ENCODE measurements around the gene RNU6-1. TPM values are rescaled to one million over a fixed set of nuclear protein-coding genes. Genes with fewer than 3 reads are reported as not detected.

The RNU6-1 gene
- total and polyA plus RNA-seq, 12 donors: not detected

- no peak overlapping the region for H3K27ac ChIP-seq
- H3K4me3 ChIP-seq: no peak overlapping the region
- no peaks in the 10 kb centered on the region for H3K27me3 ChIP-seq
- TF ChIP-seq CTCF (IDR thresholded peaks at IDR 0.05): no peak
- intact Hi-C loops (cut with DNase I): no loop called here
- no peaks in the 10 kb centered on the region for H3K4me1 ChIP-seq
- DNase-seq: no peak
- ATAC-seq: no peak
- H3K9me3 ChIP-seq: peaks cover 0 to 35% (median 3%) of the 10 kb centered on the region in 11 donors
- H3K36me3 ChIP-seq: no peaks in the 10 kb centered on the region
Measured at GRCh38 chr15:67870868-67871408, 31.1 kb upstream of the RNU6-1 start.

DNA sequence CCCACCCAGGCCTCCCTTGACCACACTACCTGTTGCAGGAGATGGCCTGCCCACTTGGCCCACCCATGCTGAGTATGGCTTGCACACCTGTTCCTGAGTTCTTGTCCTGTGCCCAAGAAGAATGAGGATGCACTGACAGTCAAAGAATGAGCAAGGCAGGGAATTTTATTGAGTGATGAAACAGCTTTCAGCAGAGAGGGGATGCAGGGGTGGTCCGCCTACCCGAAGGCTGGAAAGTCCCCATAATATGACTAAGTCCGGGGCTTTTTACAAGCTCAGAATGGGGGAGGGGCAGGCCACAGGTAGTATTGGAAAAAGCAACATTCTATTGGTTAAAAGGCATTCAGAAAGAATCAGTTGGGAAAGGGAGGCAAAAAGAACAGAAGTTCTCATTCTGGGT is 29.9 kb upstream of the RNU6-1 start:
- Histone ChIP-seq H3K27me3 (no peaks in the 10 kb centered on the region), H3K9me3 (peaks cover 0 to 35% (median 3%) of the 10 kb centered on the region in 11 donors), H3K4me1 (peaks cover 0 to 3% (median 0%) of the 10 kb centered on the region in 9 donors), H3K4me3 (no peak overlapping the region), H3K27ac (no peak overlapping the region), H3K36me3 (no peaks in the 10 kb centered on the region)
- DNase-seq (no peak), ATAC-seq (no peak)
- TF ChIP-seq CTCF (IDR thresholded peaks at IDR 0.05): no peak
- intact Hi-C loops (cut with DNase I): loop anchor here in 6 of 10 donors (5.0 to 10.0 kb wide), 5 partner anchors 45 to 348 kb away; partner anchors contain the start of gene PIAS1 (in 3 of the 6)
- WGBS, 2 donors: 88 to 97% methylated on average over 3 of the region's 3 CpGs

- TF ChIP-seq CTCF (IDR thresholded peaks at IDR 0.05): no peak
- Histone ChIP-seq H3K4me1 (peaks cover 2 to 15% (median 11%) of the 10 kb centered on the region in 9 donors), H3K9me3 (peaks cover 0 to 14% (median 0%) of the 10 kb centered on the region in 11 donors), H3K36me3 (no peaks in the 10 kb centered on the region), H3K4me3 (no peak overlapping the region), H3K27ac (no peak overlapping the region), H3K27me3 (no peaks in the 10 kb centered on the region)
- intact Hi-C loops (cut with DNase I): loop anchor here in 6 of 10 donors (5.0 to 10.0 kb wide), 5 partner anchors 49 to 352 kb away; partner anchors contain the start of gene PIAS1 (in 3 of the 6)
- no peak for ATAC-seq
- DNase-seq: no peak
- WGBS, 2 donors: 64 to 75% methylated on average over 4 of the region's 4 CpGs
Measured at GRCh38 chr15:67865766-67866165, 25.9 kb upstream of the RNU6-1 start.

- Histone ChIP-seq H3K4me1 (peaks cover 2 to 15% (median 11%) of the 10 kb centered on the region in 9 donors), H3K27ac (no peak overlapping the region), H3K36me3 (no peaks in the 10 kb centered on the region), H3K27me3 (no peaks in the 10 kb centered on the region), H3K9me3 (peaks cover 0 to 10% (median 0%) of the 10 kb centered on the region in 11 donors), H3K4me3 (no peak overlapping the region)
- TF ChIP-seq CTCF (IDR thresholded peaks at IDR 0.05): no peak
- 40 to 45% methylated on average over 3 of the region's 3 CpGs for WGBS, 2 donors
- ATAC-seq (no peak), DNase-seq (no peak)
- intact Hi-C loops (cut with DNase I): loop anchor here in 6 of 10 donors (5.0 to 10.0 kb wide), 5 partner anchors 49 to 352 kb away; partner anchors contain the start of gene PIAS1 (in 3 of the 6)
Measured at GRCh38 chr15:67865331-67865730, 25.5 kb upstream of the RNU6-1 start.

Data from heart right ventricle (tissue), 16 donors.